Mucosa of stomach (tissue), 1 donor: ENCODE measurements around the gene BRINP3.

Source experiments
- H3K27me3 ChIP-seq: one replicate; pipeline ENCODE4 v1.7.0; 2013; ENCODE audit warnings: mild to moderate bottlenecking, low read length; ENCODE audit not compliant: control insufficient read depth, insufficient read depth
- H3K36me3 ChIP-seq: one replicate; pipeline ENCODE4 v1.7.0; 2013; ENCODE audit warnings: low read length; ENCODE audit not compliant: control insufficient read depth, insufficient read depth
- H3K4me1 ChIP-seq: one replicate; pipeline ENCODE4 v1.7.0; 2013; ENCODE audit warnings: mild to moderate bottlenecking, low read length; ENCODE audit not compliant: control insufficient read depth, insufficient read depth
- H3K4me3 ChIP-seq: one replicate; pipeline ENCODE4 v1.7.0; 2013; ENCODE audit warnings: low read length
- H3K9ac ChIP-seq: one replicate; pipeline ENCODE4 v1.7.0; 2013; ENCODE audit warnings: mild to moderate bottlenecking, low read length, moderate library complexity
- H3K9me3 ChIP-seq: one replicate; pipeline ENCODE4 v1.7.0; 2013; ENCODE audit warnings: mild to moderate bottlenecking, low read length, moderate library complexity; ENCODE audit not compliant: control insufficient read depth
- donor health status: Pancreatic carcinoma.

The BRINP3 gene

DNA sequence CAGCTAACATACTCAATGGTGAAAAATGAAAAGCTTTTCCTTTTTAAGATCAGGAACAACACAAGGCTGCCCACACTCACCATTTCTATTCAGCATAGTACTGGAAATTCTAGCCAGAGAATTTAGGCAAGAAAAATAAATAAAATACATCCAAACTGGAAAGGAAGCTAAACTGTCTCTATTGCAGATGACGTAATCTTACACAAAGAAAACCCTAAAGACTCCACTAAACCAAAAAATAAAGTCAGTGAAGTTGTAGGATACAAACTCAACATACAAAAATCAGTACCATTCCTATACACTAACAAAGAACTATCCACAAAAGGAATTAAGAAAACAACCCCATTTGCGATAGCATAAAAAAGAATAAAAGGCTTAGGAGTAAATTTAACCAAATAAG lies 181.2 kb downstream of the BRINP3 start:
- H3K36me3 ChIP-seq = no peaks in the 10 kb centered on the region
- no peak overlapping the region for H3K4me3 ChIP-seq
- H3K9ac ChIP-seq = no peak overlapping the region

DNA sequence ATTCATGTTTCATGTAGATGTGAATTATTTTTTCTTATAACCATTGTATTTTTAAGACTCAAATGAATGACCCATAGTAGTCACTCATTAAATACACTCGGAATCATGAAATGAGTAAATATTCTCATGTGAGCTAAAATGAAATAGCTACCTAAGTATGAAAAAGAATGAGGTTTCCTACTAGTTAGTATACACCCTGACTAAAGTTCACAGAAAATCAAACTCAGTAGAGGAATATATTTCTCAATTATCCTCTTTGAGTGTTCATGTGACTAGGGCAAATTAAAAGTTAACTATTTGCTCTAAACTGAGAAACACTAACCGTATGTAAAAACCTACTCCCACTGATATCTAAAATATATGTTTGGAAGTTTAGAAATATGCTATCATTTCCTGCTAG lies 187.8 kb downstream of the BRINP3 start:
- no peaks in the 10 kb centered on the region for H3K9me3 ChIP-seq
- no peaks in the 10 kb centered on the region for H3K27me3 ChIP-seq
- no peaks in the 10 kb centered on the region for H3K36me3 ChIP-seq

More for the DNA sequence above, 181.2 kb downstream of the BRINP3 start:
- H3K9me3 ChIP-seq = no peaks in the 10 kb centered on the region
- no peaks in the 10 kb centered on the region for H3K27me3 ChIP-seq
- no peaks in the 10 kb centered on the region for H3K4me1 ChIP-seq

DNA sequence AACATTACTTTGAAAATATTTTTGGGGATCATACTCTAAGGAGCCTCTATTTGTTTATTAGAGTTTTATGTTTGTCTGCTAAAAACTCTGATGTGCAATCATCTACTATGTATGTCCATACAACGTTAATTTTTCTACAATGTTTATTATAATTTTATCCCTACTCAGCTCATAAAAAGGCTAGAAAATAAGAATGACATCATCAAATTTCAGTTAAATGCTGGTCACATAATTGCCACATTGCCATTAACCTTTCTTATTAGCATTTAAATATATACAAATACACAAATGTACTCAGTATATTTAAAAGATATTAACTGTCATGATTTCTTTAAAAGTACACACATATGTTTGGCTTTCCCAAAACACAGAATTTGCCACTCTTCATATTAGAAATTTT lies 191.6 kb downstream of the BRINP3 start:
- H3K27me3 ChIP-seq = no peaks in the 10 kb centered on the region
- H3K36me3 ChIP-seq = no peaks in the 10 kb centered on the region
- H3K9me3 ChIP-seq = no peaks in the 10 kb centered on the region
- no peak overlapping the region for H3K4me3 ChIP-seq
- no peak overlapping the region for H3K9ac ChIP-seq
- H3K4me1 ChIP-seq = no peaks in the 10 kb centered on the region

More for the DNA sequence above, 187.8 kb downstream of the BRINP3 start:
- H3K4me3 ChIP-seq = no peak overlapping the region
- H3K4me1 ChIP-seq = no peaks in the 10 kb centered on the region
- H3K9ac ChIP-seq = no peak overlapping the region

- Histone ChIP-seq H3K36me3 (no peaks in the 10 kb centered on the region), H3K27me3 (no peaks in the 10 kb centered on the region), H3K4me1 (no peaks in the 10 kb centered on the region), H3K9me3 (no peaks in the 10 kb centered on the region), H3K4me3 (no peak overlapping the region), H3K9ac (no peak overlapping the region)
Measured at GRCh38 chr1:190277107-190277506, 200.6 kb downstream of the BRINP3 start.

DNA sequence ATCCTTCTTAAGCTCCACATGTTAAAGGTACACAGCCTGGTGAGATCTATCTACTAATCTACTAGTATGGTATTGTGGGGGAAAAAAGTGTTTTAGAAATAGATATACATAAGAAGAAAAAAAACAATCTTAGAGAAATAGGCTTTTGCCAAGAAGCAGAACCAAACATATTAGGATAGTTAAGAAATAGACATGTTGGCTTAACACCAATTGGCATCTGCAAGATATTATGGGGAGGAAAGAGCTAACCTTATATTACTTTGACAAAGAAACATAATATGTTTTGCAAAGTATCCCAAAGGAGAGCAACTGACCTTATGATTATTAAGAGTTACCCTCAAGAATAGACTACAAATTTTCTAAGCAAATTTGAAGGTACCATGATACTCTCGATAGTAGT lies 202.9 kb downstream of the BRINP3 start:
- Histone ChIP-seq H3K9ac (no peak overlapping the region), H3K36me3 (no peaks in the 10 kb centered on the region), H3K4me3 (no peak overlapping the region), H3K27me3 (no peaks in the 10 kb centered on the region), H3K9me3 (no peaks in the 10 kb centered on the region), H3K4me1 (no peaks in the 10 kb centered on the region)

DNA sequence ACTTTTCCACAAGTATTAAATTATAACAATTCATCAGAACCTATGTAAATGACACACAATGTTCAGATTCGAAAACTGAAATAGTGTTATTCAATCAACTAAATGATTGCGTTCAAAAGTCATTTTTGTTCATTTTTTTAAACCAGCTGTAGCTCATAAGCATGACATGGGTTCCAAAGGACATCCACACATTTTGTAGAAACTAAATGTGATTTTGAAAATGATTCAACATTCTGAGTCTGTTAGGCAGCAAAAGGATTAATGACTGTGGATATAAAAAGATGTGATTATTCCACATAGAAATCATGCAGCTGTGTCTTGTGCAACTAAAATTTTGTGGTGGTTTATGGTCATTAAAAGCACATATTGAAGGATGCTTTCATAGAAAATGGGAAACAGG lies 204.5 kb downstream of the BRINP3 start:
- H3K27me3 ChIP-seq = no peaks in the 10 kb centered on the region
- H3K36me3 ChIP-seq = no peaks in the 10 kb centered on the region
- H3K4me1 ChIP-seq = no peaks in the 10 kb centered on the region
- H3K4me3 ChIP-seq = no peak overlapping the region
- H3K9ac ChIP-seq = no peak overlapping the region
- H3K9me3 ChIP-seq = no peaks in the 10 kb centered on the region

- Histone ChIP-seq H3K27me3 (no peaks in the 10 kb centered on the region), H3K4me1 (no peaks in the 10 kb centered on the region), H3K4me3 (no peak overlapping the region), H3K9me3 (no peaks in the 10 kb centered on the region), H3K9ac (no peak overlapping the region), H3K36me3 (no peaks in the 10 kb centered on the region)
Measured at GRCh38 chr1:190262538-190262937, 215.1 kb downstream of the BRINP3 start.

DNA sequence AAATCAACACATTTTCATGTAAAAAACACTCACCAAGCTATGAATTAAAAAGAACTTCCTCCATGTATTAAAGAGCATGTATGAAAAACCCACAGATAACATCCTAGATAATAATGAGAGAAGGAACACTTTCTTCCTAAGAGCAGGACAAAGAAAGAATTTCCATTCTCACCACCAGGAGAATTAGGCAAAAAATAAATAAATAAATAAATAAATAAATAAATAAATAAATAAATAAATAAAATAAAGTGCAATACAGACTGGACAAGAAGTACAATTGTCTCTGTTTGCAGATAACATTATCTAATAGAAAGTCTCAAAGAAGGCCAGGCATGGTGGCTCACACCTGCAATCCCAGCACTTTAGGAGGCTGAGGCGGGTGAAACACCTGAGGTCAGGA lies 218.2 kb downstream of the BRINP3 start:
- H3K9ac ChIP-seq = no peak overlapping the region
- H3K9me3 ChIP-seq = no peaks in the 10 kb centered on the region

DNA sequence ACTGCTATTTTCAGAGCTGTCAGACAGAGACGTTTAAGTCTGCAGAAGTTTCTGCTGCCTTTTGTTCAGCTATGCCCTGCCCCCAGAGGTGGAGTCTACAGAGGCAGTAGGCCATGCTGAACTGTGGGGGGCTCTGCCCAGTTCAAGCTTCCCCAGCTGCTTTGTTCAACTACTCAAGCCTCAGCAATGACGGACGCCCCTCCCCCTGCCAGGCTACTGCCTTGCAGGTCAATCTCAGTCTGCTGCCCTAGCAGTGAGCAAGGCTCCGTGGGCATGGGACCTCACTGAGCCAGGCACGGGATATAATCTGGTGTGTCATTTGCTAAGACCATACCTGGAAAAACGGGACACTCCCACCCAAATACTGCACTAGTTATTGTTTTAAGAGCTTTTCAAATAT lies 219.7 kb downstream of the BRINP3 start:
- no peak overlapping the region for H3K4me3 ChIP-seq
- no peaks in the 10 kb centered on the region for H3K4me1 ChIP-seq
- no peaks in the 10 kb centered on the region for H3K9me3 ChIP-seq
- no peak overlapping the region for H3K9ac ChIP-seq
- H3K36me3 ChIP-seq = no peaks in the 10 kb centered on the region
- H3K27me3 ChIP-seq = no peaks in the 10 kb centered on the region

More for the DNA sequence above, 218.2 kb downstream of the BRINP3 start:
- Histone ChIP-seq H3K4me3 (no peak overlapping the region), H3K27me3 (no peaks in the 10 kb centered on the region), H3K36me3 (no peaks in the 10 kb centered on the region), H3K4me1 (no peaks in the 10 kb centered on the region)

DNA sequence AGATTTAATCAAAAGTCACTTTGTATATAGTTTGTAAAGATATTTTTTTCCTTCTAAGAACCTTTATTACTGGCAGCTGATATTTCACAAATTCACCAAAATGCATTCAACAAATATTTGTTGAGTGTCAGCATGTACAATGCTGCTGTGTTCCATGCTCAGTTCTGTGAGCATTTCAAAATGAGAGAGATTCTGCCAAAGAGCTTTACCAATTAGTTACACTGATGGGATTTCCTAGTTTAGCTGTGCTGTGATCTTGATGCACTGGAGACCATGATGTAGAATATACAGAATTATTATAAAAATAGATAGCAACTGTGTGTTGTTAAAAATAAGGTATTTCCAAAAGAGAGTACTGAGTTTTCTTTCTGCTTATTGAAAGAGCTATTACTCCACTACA lies 225.6 kb downstream of the BRINP3 start:
- Histone ChIP-seq H3K9me3 (no peaks in the 10 kb centered on the region), H3K27me3 (no peaks in the 10 kb centered on the region), H3K4me1 (no peaks in the 10 kb centered on the region), H3K36me3 (no peaks in the 10 kb centered on the region), H3K4me3 (no peak overlapping the region), H3K9ac (no peak overlapping the region)

DNA sequence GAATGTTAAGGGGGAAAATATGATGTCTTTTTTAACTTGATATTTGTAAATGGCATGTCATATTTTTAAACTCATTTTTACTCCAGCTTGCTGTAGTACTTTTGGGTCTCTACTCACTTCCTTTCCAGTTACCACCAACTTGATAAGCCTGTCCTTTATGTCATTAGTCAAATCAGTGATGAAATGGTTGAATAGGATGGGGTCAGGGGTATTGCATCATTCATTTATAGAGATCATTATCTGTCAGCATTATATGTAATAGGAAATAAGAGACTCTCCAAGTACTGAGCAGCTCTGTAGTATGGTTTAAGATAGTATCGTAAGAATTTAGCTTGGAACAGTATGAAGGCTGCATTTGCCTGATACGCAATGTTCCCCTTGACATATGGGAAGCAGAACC lies 227.3 kb downstream of the BRINP3 start:
- Histone ChIP-seq H3K27me3 (no peaks in the 10 kb centered on the region), H3K36me3 (no peaks in the 10 kb centered on the region), H3K9me3 (no peaks in the 10 kb centered on the region), H3K9ac (no peak overlapping the region), H3K4me1 (no peaks in the 10 kb centered on the region), H3K4me3 (no peak overlapping the region)

GRCh38 chr1:190244406-190244805 lies 233.3 kb downstream of the BRINP3 start:
- no peak overlapping the region for H3K9ac ChIP-seq
- no peaks in the 10 kb centered on the region for H3K36me3 ChIP-seq
- H3K27me3 ChIP-seq = no peaks in the 10 kb centered on the region
- no peaks in the 10 kb centered on the region for H3K9me3 ChIP-seq
- H3K4me3 ChIP-seq = no peak overlapping the region
- no peaks in the 10 kb centered on the region for H3K4me1 ChIP-seq

DNA sequence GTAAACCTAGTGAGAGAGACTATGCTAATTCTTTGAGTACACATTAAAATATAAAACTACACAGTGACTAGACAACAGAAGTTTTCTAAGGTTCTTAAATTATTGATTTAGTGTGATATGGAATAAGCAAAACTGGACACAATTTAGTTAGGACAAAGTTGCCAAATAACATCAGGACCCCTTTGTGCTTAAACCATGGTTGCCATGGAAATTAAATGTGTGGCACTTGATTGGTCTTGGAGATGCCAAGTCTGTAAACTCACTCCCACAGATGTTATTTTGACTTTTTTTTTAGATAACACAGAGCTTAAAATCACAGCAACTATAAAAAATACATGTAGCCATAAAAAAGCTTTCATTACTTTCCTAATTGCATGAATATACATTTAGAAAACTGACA lies 234.6 kb downstream of the BRINP3 start:
- H3K36me3 ChIP-seq = no peaks in the 10 kb centered on the region
- H3K4me3 ChIP-seq = no peak overlapping the region
- H3K27me3 ChIP-seq = no peaks in the 10 kb centered on the region
- no peak overlapping the region for H3K9ac ChIP-seq
- no peaks in the 10 kb centered on the region for H3K4me1 ChIP-seq
- no peaks in the 10 kb centered on the region for H3K9me3 ChIP-seq
